IMR-90 (cell line): ENCODE data around the gene CNDP2. TPM values are rescaled to one million over a fixed set of nuclear protein-coding genes. Genes with fewer than 3 reads are reported as not detected.
A peak's percentile ranks its signal among the peaks of the same experiment; 100 is the strongest.

Source experiments
- ATAC-seq: fragments of 200-7000 bp; cut with Tn5 transposase; 2 replicates; pipeline ENCODE4 v1.9.1; 2020; ENCODE audit warnings: low read depth, mild to moderate bottlenecking, moderate library complexity
- BruUV-seq: library from RNA; stranded (reverse); fragments of 400-500 nt; replicated peaks from 2 replicates; lab custom pipeline; 2021; lab: Mats Ljungman, UMichigan
- CTCF ChIA-PET: fragments of 300-600 bp; formaldehyde crosslinking; extraction: SDS; loops from one replicate; lab custom pipeline; 2021; ENCODE audit warnings: antibody characterized with exemption; lab: Yijun Ruan, JAX
- POLR2A ChIA-PET: fragments of 300-600 bp; sonication (Branson Sonifier 250); formaldehyde crosslinking; loops from one replicate; lab custom pipeline; 2022; ENCODE audit warnings: antibody characterized with exemption; ENCODE audit not compliant: unreplicated experiment; lab: Charles Lee
- DNase-seq: peaks from one replicate; pipeline ENCODE4 v3.0.0; 2013
- H2AFZ ChIP-seq: replicated peaks from 2 replicates; pipeline ENCODE3; 2013; ENCODE audit warnings: low read length, mild to moderate bottlenecking; ENCODE audit not compliant: poor library complexity
- H2AK5ac ChIP-seq: 2 replicates; pipeline ENCODE4 v1.6.1; 2013; ENCODE audit warnings: low read depth, low read length, inconsistent platforms
- H2AK9ac ChIP-seq: replicated peaks from 2 replicates; pipeline ENCODE3; 2013; ENCODE audit warnings: mild to moderate bottlenecking, low read depth, low read length, moderate library complexity; ENCODE audit not compliant: poor library complexity
- H2BK120ac ChIP-seq: 2 replicates; pipeline ENCODE4 v1.6.1; 2013; ENCODE audit warnings: low read depth, low read length, inconsistent platforms
- H2BK15ac ChIP-seq: 3 replicates; pipeline ENCODE4 v1.6.1; 2013; ENCODE audit warnings: low read depth, low read length, inconsistent platforms
- H2BK20ac ChIP-seq: 2 replicates; pipeline ENCODE4 v1.6.1; 2013; ENCODE audit warnings: low read depth, mild to moderate bottlenecking, inconsistent platforms, low read length, moderate library complexity
- H2BK5ac ChIP-seq: 2 replicates; pipeline ENCODE4 v1.6.1; 2013; ENCODE audit warnings: mild to moderate bottlenecking, low read depth, low read length, inconsistent platforms; ENCODE audit not compliant: poor library complexity, severe bottlenecking
- H3K14ac ChIP-seq: replicated peaks from 2 replicates; pipeline ENCODE4 v1.6.1; 2013; ENCODE audit warnings: low read depth, low read length, inconsistent platforms
- H3K18ac ChIP-seq: 2 replicates; pipeline ENCODE4 v1.6.1; 2013; ENCODE audit warnings: low read depth, low read length, control low read depth
- H3K23ac ChIP-seq: 2 replicates; pipeline ENCODE4 v1.6.1; 2013; ENCODE audit warnings: low read depth, low read length, inconsistent platforms
- H3K27ac ChIP-seq: 2 replicates; pipeline ENCODE4 v1.5.1; 2013; ENCODE audit warnings: mild to moderate bottlenecking, control low read depth, low read length; ENCODE audit not compliant: insufficient read depth
- H3K27me3 ChIP-seq: 2 replicates; pipeline ENCODE4 v1.6.1; 2013; ENCODE audit warnings: low read length; ENCODE audit not compliant: control insufficient read depth, insufficient read depth
- H3K36me3 ChIP-seq: 2 replicates; pipeline ENCODE4 v1.6.1; 2013; ENCODE audit warnings: low read length, mixed read lengths; ENCODE audit not compliant: control insufficient read depth, insufficient read depth
- H3K4ac ChIP-seq: 2 replicates; pipeline ENCODE4 v1.6.1; 2013; ENCODE audit warnings: low read depth, low read length, inconsistent platforms
- H3K4me1 ChIP-seq: 2 replicates; pipeline ENCODE4 v1.6.1; 2013; ENCODE audit warnings: low read length, mixed read lengths; ENCODE audit not compliant: control insufficient read depth, insufficient read depth
- H3K4me2 ChIP-seq: 2 replicates; pipeline ENCODE4 v1.6.1; 2013; ENCODE audit warnings: low read depth, mild to moderate bottlenecking, control low read depth, low read length, moderate library complexity
- H3K4me3 ChIP-seq: 2 replicates; pipeline ENCODE4 v1.5.1; 2013; ENCODE audit warnings: low read depth, mild to moderate bottlenecking, control low read depth, low read length, moderate library complexity; ENCODE audit not compliant: insufficient read depth
- H3K56ac ChIP-seq: 2 replicates; pipeline ENCODE4 v1.6.1; 2013; ENCODE audit warnings: low read length, inconsistent platforms; ENCODE audit not compliant: insufficient read depth; ENCODE audit errors: extremely low read depth
- H3K79me1 ChIP-seq, 2 experiments: 2 replicates each; pipeline ENCODE4 v1.6.1; 2013; ENCODE audit warnings: low read length in 2 of 2, inconsistent platforms in 1 of 2, low read depth in 1 of 2
- H3K9ac ChIP-seq: 2 replicates; pipeline ENCODE4 v1.6.1; 2013; ENCODE audit warnings: low read depth, low read length, control low read depth
- H3K9me1 ChIP-seq: 2 replicates; pipeline ENCODE4 v1.6.1; 2013; ENCODE audit warnings: low read length, inconsistent platforms; ENCODE audit not compliant: insufficient read depth
- H3K9me3 ChIP-seq: 2 replicates; pipeline ENCODE4 v1.6.1; 2013; ENCODE audit warnings: low read length; ENCODE audit not compliant: control insufficient read depth, insufficient read depth
- H4K20me1 ChIP-seq: 2 replicates; pipeline ENCODE4 v1.6.1; 2013; ENCODE audit warnings: low read length, inconsistent platforms; ENCODE audit not compliant: insufficient read depth
- H4K5ac ChIP-seq: 2 replicates; pipeline ENCODE4 v1.6.1; 2013; ENCODE audit warnings: mild to moderate bottlenecking, low read depth, low read length, control low read depth
- H4K8ac ChIP-seq, 2 experiments: 2 replicates each; pipeline ENCODE4 v1.6.1; 2013; ENCODE audit warnings: low read depth in 2 of 2, low read length in 2 of 2, control low read depth in 1 of 2, inconsistent platforms in 1 of 2
- H4K91ac ChIP-seq: 2 replicates; pipeline ENCODE4 v1.6.1; 2013; ENCODE audit warnings: low read depth, low read length, inconsistent platforms; ENCODE audit not compliant: insufficient read depth
- BHLHE40 ChIP-seq: fragments of 150-350 bp; IDR thresholded peaks from 2 replicates; pipeline ENCODE4 v1.6.1; 2016; ENCODE audit warnings: mild to moderate bottlenecking, low read depth, low read length
- CEBPB ChIP-seq: IDR thresholded peaks from 2 replicates; pipeline ENCODE4 v1.6.1; 2012; ENCODE audit warnings: low read depth, low read length, improper control_type of control experiment
- CHD1 ChIP-seq: IDR thresholded peaks from 2 replicates; pipeline ENCODE4 v1.6.1; 2012; ENCODE audit warnings: low read depth, low read length, improper control_type of control experiment
- MAFK ChIP-seq: IDR thresholded peaks from 2 replicates; pipeline ENCODE4 v1.6.1; 2012; ENCODE audit warnings: low read depth, low read length, improper control_type of control experiment
- MAZ ChIP-seq: IDR thresholded peaks from 2 replicates; pipeline ENCODE4 v1.6.1; 2012; ENCODE audit warnings: low read depth, mild to moderate bottlenecking, low read length, improper control_type of control experiment, moderate library complexity, borderline replicate concordance
- NFE2L2 ChIP-seq: fragments of 150-350 bp; IDR thresholded peaks from 2 replicates; pipeline ENCODE4 v1.6.1; 2016; ENCODE audit warnings: low read depth, mild to moderate bottlenecking, low read length
- POLR2A ChIP-seq: IDR thresholded peaks from 2 replicates; pipeline ENCODE4 v1.6.1; 2012; ENCODE audit warnings: mild to moderate bottlenecking, low read depth, low read length
- RAD21 ChIP-seq: IDR thresholded peaks from 2 replicates; pipeline ENCODE4 v1.6.1; 2012; ENCODE audit warnings: low read length, improper control_type of control experiment
- RCOR1 ChIP-seq: IDR thresholded peaks from 2 replicates; pipeline ENCODE4 v1.6.1; 2012; ENCODE audit warnings: mild to moderate bottlenecking, low read length, improper control_type of control experiment; ENCODE audit not compliant: insufficient replicate concordance
- RFX5 ChIP-seq: IDR thresholded peaks from 2 replicates; pipeline ENCODE4 v1.8.0; 2012; ENCODE audit warnings: low read depth, mild to moderate bottlenecking, low read length, moderate library complexity
- WGBS, 2 experiments: methylation state at CpG; one replicate each; pipeline versions ENCODE4 v1.1.5 to v1.1.7; 2013; ENCODE audit warnings: missing lambda C conversion rate in 2 of 2; ENCODE audit not compliant: insufficient read length in 1 of 2; ENCODE audit errors: extremely low coverage in 2 of 2; 5-methylcytosine and 5-hydroxymethylcytosine counted together
- dilution Hi-C: fragments of 300-500 bp; cut with HindIII; formaldehyde crosslinking; loops from one replicate; pipeline ENCODE4 v1.14.3; 2018; ENCODE audit warnings: low sequenced_read_pairs; ENCODE audit not compliant: unreplicated experiment
- in situ Hi-C: fragments of 300-500 bp; cut with MboI; formaldehyde crosslinking; loops from 3 replicates; pipeline ENCODE4 v1.14.3; 2019; ENCODE audit warnings: low sequenced_read_pairs, inconsistent platforms, mixed read lengths
- intact Hi-C: fragments of 100-400 bp; cut with micrococcal nuclease; formaldehyde crosslinking; loops from 2 replicates; pipeline ENCODE4 v1.10.0; 2022
- polyA plus RNA-seq, 3 experiments: library from polyadenylated mRNA; depleted of rRNA; stranded (reverse); fragments of >200 nt; gene quantifications; 2 replicates each; pipeline ENCODE4 v1.2.3, GENCODE V29; 2012; ENCODE audit warnings: low replicate concordance in 1 of 3
- total RNA-seq: library from RNA; depleted of rRNA; stranded (reverse); fragments of >200 nt; gene quantifications from 2 replicates; pipeline ENCODE4 v1.2.3, GENCODE V29; 2012
- TF ChIP-seq, protein P1 (sequence below): fragments of 150-350 bp; IDR thresholded peaks from 2 replicates; pipeline ENCODE4 v1.6.1; 2016; ENCODE audit warnings: low read depth, mild to moderate bottlenecking, low read length, moderate library complexity, borderline replicate concordance
- TF ChIP-seq, protein P2 (sequence below): conservative IDR thresholded peaks from 2 replicates; pipeline ENCODE4 v1.5.1; 2012; ENCODE audit warnings: mild to moderate bottlenecking, low read depth, low read length, improper control_type of control experiment

Gene CNDP2
- total and polyA plus RNA-seq, 2 of the 4 experiments (the other 2 are of a cell fraction): 52.0 to 67.9 TPM

DNA sequence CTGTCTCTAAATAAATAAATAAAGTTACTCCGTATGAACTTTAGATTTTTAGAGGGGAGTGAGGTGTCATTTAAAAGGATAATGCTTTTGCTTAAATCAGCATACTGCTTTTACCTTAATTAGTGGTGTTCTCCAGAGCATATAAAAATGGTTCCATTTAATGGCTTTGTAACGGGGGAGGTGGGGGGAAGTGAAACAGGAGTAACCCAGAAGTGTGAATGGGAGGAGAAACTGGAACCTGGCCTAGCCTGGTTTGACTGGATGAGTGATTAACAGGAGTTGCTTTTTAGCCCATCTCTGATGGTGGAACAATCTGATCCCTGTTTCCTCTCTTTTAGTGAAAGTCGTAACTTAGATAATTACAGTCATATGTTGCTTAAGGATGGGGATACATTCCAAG lies 1.6 kb downstream of the CNDP2 start:
- no peak overlapping the region for H4K8ac ChIP-seq
- intact Hi-C loops (loop anchor here (2.0 to 5.0 kb wide), 3 partner anchors 55 to 1850 kb away; no protein-coding TSS in a partner anchor), dilution Hi-C loops (no loop called here), in situ Hi-C loops (no loop called here)
- no peak overlapping the region for H3K14ac ChIP-seq
- no peak overlapping the region for H3K9ac ChIP-seq
- H3K27me3 ChIP-seq: peaks cover 2% of the 10 kb centered on the region; the same call in 1 of the 2 replicates
- H3K4me2 ChIP-seq: no peak overlapping the region
- DNase-seq: no peak
- no peaks in the 10 kb centered on the region for H4K20me1 ChIP-seq
- H3K79me1 ChIP-seq: peaks cover 16 to 27% of the 10 kb centered on the region in 2 experiments
- peaks cover 4% of the 10 kb centered on the region; the same call in 1 of the 2 replicates for H3K9me1 ChIP-seq
- ATAC-seq: no peak
- no peak overlapping the region for H3K4me3 ChIP-seq
- no peak overlapping the region for H2BK20ac ChIP-seq
- ChIA-PET POLR2A (no interaction called here), CTCF (interaction anchor here (0.7 kb wide), 1 partner anchor 58 kb away, joined by 4 read pairs; no protein-coding TSS in a partner anchor)
- TSS peak; percentile 31 for BruUV-seq
- H3K36me3 ChIP-seq: peaks cover 14% of the 10 kb centered on the region
- no peak overlapping the region for H2AK9ac ChIP-seq
- no peak overlapping the region for H2BK120ac ChIP-seq
- TF ChIP-seq RCOR1 (no peak), MAFK (no peak), CEBPB (no peak), RFX5 (no peak), POLR2A (no peak), NFE2L2 (no peak), CHD1 (no peak), BHLHE40 (no peak), MAZ (no peak), RAD21 (no peak)
- TF ChIP-seq, protein P1, sequence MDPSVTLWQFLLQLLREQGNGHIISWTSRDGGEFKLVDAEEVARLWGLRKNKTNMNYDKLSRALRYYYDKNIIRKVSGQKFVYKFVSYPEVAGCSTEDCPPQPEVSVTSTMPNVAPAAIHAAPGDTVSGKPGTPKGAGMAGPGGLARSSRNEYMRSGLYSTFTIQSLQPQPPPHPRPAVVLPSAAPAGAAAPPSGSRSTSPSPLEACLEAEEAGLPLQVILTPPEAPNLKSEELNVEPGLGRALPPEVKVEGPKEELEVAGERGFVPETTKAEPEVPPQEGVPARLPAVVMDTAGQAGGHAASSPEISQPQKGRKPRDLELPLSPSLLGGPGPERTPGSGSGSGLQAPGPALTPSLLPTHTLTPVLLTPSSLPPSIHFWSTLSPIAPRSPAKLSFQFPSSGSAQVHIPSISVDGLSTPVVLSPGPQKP: no peak
- TF ChIP-seq, protein P2, sequence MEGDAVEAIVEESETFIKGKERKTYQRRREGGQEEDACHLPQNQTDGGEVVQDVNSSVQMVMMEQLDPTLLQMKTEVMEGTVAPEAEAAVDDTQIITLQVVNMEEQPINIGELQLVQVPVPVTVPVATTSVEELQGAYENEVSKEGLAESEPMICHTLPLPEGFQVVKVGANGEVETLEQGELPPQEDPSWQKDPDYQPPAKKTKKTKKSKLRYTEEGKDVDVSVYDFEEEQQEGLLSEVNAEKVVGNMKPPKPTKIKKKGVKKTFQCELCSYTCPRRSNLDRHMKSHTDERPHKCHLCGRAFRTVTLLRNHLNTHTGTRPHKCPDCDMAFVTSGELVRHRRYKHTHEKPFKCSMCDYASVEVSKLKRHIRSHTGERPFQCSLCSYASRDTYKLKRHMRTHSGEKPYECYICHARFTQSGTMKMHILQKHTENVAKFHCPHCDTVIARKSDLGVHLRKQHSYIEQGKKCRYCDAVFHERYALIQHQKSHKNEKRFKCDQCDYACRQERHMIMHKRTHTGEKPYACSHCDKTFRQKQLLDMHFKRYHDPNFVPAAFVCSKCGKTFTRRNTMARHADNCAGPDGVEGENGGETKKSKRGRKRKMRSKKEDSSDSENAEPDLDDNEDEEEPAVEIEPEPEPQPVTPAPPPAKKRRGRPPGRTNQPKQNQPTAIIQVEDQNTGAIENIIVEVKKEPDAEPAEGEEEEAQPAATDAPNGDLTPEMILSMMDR: no peak
- H3K27ac ChIP-seq: no peak overlapping the region
- H3K4ac ChIP-seq: no peak overlapping the region
- no peak overlapping the region for H3K18ac ChIP-seq
- no peak overlapping the region for H4K91ac ChIP-seq
- H2BK5ac ChIP-seq: no peak overlapping the region
- WGBS, 2 experiments: no CpG with 5 or more reads among the region's 3 CpGs
- H2AFZ ChIP-seq: no peak overlapping the region
- no peak overlapping the region for H3K56ac ChIP-seq
- H4K5ac ChIP-seq: no peak overlapping the region
- H2AK5ac ChIP-seq: no peak overlapping the region
- H2BK15ac ChIP-seq: no peak overlapping the region
- H3K23ac ChIP-seq: no peak overlapping the region
- no peaks in the 10 kb centered on the region for H3K9me3 ChIP-seq
- peaks cover 5% of the 10 kb centered on the region; the same call in 1 of the 2 replicates for H3K4me1 ChIP-seq
